ENCODE data around the gene LRRC75A.
"Not testable (repeated sequence)": the region's sequence is repeated elsewhere in the genome, so short reads cannot be mapped to it uniquely, and the experiment has no call there.

LRRC75A gene

DNA sequence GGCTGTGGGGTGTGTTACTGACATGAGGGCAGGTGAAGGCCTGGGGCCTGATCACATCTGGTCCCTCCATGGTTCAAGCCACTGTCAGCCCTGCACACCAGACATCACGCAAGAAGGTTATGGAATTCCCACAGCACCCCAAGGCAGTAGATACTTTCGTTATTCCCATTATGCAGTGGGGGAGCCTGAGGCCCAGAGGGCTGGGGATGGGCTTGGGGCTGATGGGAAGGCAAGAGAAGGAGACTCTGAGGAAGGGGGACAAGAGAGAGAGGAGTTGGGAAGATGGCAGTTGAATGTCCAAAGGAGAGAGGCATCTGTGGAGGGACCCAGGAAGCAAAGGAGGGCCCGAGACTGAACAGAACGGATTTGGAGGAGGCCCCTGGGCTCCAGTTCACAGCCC, 42.0 kb downstream of the LRRC75A start:
- no peak for DNase-seq (ENCODE audit: low read depth in 2 of 2)

DNA sequence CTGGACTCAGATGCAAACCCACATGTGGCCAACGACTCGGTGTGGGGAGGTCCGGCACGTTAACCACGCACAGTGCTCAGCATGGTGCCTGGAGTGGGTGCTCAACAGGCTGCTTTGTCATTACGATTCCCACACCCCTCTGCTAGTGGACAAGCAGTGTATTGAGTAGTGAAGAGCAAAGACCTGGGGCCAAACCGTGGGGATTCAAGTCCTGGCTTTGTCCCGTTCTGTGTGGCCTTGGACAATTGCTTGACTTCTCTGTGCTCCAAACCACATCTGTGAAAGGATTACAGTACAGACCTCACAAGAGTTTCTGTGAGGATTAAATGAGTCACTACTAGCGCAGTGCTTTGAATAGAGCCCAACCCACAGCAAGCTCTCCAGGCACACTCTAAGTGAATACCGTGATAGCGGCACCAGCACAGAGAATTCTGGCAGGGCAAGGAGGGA, 42.8 kb downstream of the LRRC75A start:
- DNase-seq (ENCODE audit: low read depth in 2 of 2): no peak

DNA sequence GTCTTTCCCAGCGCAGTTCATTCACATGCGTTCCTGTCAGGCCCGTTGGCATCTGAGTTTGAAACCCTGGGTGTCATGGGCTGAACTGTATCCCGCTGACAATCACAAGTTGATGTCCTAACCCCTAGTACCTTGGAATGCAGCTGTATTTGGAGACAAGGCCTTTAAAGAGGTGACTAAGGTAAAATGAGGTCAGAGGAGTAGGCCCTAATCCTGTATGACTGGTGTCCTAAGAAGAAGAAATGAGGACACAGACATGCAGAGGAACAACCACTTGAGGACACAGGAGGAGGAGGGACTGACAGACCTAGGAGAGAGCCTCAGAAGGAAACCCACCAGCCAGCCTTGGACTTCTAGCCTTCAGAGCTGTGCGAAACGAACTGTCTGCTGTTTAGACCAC, 43.5 kb downstream of the LRRC75A start:
- no peak for DNase-seq (ENCODE audit: low read depth in 2 of 2)

DNA sequence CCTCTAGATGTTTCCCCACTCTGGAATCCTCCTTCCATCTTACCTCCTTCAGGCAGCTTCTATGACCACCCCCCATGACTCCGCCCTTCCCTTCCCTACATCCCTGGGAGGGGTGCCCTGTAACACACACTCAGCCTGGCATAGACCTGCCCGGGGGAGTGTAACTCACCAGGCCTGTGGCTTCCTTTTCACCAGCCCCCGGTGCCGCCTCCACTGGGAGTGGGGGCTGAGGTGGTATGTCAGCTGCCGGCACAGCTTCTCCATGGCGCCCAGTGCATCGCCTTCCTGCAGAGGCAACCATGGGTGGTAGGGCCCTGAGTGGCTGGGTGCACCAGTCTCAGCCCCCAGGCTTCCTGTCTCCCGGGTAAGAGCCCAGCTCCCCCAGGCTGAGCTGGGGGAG, 44.3 kb downstream of the LRRC75A start:
- DNase-seq (ENCODE audit: low read depth in 2 of 2): no peak

DNA sequence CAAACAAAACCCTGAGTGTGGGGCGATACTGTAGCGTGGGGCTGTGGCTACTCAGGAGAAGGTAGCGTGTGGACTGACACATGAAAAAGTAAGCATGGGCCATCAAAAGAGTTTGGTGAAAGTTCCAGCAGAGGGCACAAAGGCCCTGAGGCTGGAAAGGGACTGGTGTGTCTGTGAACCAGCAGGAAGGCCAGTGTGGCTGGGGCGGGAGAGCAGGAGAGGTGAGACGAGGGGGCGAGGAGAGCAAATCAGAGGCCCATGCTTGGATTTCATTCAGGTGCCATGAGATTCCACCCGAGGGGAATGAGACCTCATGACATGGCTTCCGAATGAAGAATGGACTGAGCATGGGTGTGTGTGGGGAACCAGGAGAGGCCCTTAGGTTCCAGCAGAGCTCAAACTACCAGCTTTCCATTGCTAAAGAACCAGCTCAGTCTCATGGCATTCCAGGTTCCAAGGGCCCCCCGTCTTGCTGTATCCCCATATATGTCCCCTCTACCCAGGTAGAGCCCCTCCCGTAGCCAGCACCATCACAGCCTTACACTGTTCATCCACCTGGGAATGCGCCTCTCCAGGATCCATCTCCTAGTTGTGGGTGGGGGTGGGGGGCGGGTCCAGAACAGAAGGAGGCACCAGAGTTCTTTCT, 45.5 kb downstream of the LRRC75A start:
- no peak for DNase-seq (ENCODE audit: low read depth in 2 of 2)

DNA sequence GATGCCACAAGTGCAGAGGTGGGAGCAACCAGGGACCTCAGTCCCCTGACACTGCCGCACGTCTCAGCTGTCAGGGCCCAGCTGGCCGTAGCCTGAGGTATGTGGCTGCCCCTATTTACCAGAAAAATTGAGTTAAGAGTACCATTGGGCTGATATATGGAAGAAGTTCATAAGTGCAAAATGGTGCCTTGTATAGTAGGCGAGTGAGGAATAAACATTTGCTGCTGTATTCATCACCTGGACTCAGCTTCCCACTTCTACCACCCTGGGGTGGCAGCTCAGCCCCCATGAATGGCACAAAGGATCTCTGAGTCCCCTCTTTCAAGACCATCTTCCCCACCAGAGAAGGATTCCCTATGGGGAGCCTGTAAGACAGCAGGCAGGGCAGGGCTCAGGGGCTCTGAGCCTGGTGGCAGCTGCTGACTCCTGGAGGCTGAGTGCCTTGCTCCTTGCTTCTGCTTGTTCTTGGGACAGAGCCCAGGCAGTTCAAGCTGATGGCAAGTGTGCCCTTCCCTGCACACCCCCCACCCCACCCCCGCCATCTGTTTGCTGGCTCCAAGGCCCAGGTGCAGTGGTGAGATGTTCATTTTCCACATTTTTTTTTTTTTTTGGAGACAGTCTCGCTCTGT, 47.6 kb downstream of the LRRC75A start:
- no peak for DNase-seq (ENCODE audit: low read depth in 2 of 2)

DNA sequence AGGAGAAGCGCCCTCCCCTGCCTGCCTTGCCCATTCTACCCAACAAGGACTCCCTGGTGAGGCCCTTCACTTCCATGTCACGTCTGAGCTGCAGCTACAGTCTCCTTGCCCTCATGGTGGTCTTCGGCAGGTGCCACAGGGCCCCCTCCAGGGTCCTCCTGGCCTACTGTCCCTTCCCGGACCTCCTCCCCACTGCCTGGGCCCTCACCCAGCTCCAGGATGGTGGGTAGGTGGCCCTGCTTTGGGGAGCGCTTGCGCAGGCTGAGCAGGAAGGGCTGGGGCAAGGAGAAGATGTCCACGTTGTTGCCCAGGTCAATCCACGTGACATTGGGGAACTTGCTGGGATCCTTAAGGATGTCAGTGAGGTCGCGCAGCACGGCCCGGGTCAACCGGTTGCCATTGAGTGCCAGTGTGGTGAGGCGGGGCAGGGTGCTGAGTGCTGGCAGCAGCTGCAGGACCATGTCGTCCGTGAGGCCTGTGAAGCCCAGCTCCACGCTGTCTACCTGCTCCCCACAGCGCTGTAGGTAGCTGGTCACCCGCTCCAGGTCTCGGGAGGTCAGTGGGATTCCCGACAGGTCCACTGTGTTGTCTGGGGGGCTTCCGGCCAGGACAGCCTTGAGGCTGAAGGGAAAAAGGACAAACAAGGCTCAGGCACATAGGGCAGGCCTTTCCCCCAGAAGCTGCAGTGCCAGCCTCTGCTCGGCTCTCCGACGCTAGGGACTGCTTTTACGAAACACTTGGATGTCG, 48.3 kb downstream of the LRRC75A start:
- DNase-seq (ENCODE audit: low read depth in 2 of 2): no peak

DNA sequence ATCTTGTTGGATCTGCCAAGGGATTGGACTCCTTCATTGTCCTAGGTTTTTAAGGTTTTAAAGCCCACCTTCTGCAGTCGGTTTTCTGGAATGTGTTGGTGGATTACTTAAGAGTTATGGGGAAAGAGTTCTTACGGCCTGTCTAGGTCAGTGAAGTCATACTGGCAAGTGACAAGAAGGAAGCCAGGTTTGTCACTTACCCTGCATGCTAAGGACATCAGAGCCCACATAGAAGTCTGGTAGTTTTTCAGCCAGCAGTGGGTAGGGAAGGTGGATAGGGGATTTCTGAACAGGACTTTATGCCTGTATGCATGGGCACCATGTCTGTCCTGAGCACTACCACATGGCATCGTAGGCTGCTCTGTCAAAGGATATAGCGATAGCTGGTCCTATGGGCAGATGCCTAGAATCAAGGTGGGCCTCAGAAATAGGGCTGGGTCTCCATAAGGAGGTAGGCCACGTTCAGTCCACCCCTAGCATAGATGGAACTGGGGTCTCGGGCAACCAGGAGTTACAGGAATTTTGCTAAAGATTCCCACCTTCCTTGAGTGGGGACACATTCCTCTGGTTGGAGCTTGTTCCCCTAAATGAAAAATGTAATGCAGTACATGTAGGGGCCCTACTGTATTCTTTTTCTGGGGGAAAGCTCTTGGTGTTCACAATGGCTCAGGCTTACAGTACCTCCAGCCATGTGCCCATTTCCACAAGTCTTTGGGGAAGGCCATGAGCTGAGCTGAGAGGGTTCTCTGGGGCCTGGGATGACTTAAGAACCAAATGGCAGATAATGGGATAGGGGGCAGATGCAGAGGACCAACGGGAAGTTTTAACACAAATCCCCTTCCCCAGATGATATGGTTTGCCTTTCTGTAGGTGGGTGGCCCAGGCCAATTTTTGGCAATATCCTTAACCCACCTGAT, 49.1 kb downstream of the LRRC75A start:
- no peak for DNase-seq (ENCODE audit: low read depth in 2 of 2)

DNA sequence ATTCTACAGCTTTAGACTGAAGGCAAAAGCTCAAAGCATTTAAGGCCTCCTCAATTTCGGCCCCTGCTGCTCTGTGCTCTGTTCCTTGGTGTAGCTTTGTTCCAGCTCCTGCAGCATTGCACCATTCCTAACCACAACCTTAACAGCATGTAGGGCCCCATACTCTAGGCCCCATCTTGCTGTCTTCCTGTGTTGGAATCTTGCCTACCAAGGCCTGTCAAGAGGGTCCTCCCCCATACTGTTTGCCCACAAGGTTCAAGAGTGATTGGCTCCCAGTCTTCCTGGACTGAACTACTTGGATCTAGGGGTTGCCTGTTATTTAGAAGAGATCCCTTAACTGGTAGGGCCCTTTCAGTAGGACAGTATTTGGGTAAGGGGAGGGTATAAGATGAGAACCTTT, 49.9 kb downstream of the LRRC75A start:
- no peak for DNase-seq (ENCODE audit: low read depth in 2 of 2)

DNA sequence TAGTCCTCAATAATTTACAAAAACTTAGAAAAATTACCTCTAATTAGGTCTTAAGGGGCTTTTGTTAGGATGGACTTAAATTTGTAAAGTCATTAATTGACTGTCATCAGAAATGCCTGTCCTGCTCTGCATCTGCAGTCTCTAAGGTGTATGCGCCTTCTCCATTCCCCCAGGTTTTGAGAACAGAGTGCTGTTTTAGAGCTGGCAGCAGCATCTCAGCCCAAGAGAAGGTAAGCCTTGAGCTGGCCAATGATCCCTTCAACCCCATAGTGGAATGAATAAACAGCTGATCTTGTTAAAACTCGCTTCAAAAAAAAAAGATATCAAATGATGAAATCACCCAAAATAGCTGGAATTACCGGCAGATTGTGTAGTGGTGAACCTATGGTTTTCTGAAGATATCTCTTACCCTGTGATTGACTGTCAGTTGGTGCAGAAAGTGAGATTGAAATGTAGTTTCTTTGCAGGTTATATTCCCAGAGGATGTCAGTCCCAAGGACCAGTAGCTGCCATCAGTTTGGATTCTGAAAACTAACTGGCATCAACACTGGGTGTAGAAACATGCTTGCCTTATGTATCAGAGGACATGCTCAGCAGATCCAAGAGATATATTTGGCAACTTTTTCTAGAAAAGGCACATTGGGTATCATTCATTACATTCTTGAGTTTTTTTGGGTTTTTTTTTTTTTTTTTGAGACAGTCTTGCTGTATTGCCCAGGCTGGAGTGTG, 50.9 kb downstream of the LRRC75A start:
- no peak for DNase-seq (ENCODE audit: low read depth in 2 of 2)

DNA sequence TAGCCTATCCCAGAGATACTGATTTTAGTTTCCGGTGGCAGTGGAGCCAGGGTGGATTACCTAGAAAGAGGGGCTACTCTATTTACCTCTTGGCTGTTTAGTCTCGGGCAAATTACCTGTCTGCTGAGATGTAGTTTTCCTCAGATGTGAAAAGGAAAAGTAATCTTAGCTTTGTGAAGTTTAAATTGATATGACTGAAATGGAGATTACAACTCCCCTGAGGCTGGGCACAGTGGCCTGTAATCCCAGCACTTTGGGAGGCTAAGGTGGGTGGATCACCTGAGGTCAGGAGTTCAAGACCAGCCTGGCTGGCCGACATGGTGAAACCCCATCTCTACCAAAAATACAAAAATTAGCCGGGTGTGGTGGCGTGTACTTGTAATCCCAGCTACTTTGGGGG, 51.6 kb downstream of the LRRC75A start:
- not testable (repeated sequence) for DNase-seq (ENCODE audit: low read depth in 2 of 2)

DNA sequence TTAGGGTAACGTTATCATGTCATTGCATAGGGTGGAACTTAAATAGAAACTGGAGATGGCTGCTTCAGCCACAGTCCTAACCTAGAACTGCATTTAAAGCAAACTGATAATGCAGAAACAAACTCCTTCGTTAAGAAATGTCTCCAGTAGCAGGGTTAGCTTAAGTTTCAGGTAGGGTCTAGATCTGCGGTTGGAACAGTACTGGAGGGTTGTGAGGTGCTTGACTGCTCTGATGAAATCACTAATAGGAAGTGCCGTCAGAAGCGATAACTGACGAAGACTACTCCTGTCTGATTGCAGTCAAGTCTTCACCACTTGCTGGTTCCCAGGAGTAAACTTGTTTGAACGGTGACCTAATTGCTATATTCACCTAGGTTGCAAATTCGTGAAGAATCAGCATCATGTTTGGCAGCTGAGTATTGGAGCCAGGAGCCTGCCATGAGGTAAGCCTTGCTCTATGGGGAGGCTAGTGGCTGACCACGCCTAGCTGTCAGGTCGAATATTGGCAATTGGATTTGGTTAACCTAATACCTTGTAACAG, 52.1 kb downstream of the LRRC75A start:
- DNase-seq (ENCODE audit: low read depth in 2 of 2): no peak

DNA sequence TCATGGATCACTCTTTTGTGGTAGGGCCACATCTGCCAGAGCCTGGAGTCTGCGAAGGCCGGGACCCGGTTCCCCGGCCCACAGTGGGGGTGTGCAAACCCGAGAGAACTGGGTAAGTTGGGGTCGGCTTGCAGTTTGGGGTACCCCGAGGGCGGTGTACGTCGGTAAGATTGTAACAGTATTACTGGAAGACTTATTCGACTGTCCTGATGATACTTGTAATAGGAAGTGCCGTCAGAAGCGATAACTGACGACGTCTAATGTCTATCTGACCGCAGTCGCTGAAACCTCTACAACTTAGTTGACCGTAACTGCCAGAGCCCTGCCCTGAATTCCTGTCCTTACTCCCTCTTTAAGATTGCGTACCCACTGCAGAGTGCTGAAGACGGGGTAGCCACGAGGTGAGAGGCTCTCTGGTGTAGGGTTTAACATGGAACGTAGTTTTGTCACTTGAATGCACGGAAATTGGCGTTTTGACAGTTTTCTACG, 52.6 kb downstream of the LRRC75A start:
- no peak for DNase-seq (ENCODE audit: low read depth in 2 of 2)

DNA sequence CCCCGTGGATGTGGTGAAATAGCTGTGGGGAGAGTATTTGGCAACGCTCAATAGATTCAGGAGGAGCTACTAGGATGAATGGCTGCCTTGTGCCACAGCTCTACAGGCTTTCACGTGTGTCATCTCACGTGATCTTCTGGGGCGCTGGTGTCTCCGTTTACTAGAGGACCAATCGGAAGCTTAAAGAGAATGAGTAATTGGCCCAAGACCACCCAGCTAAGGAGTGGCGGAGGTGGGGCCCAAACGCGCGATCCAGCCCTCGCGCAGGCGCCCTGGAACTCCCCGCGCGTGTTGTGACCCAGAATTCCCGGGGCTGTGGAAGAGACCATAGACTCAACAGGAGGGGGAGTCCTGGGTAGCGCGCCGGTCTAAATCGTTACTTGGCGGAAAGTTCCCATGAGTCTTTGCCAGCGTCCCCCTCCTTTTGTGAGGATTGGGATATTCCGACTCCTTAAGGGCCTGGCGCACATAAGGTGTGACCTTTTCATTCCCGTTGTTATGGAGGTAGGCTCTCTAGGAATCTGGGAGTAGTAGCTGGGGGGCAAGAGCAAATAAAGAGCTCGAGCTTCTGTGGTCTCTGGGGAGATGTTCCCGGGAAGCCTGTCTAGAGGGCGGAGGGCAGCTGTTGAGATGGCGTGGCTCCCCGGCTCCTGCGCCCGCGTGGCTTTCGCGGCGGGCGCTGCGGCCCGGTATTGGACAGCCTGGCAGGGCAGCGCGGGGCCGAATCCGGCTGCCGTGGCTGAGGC, 53.3 kb downstream of the LRRC75A start:
- DNase-seq (ENCODE audit: low read depth in 2 of 2): peak; percentile 92 to 94

DNA sequence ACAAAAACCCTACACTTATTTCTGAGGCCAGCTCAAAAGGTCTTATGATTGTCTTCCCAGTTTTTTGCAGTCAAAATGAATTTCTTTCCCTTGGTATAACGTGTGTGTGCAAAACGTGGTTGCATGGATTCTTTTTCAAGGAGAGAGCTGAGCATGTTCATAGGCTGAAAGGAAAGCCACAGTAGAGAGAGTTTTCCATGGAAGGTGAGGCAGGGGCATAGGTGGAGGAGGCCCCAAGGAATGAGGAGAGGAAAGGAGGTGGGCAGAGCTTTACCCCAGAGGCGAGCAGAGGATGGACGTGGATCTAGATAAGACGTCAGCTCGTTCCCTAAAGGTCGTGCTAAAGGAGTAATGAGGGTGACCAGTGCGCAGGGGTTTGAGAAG, 53.8 kb downstream of the LRRC75A start:
- no peak for DNase-seq (ENCODE audit: low read depth in 2 of 2)

DNA sequence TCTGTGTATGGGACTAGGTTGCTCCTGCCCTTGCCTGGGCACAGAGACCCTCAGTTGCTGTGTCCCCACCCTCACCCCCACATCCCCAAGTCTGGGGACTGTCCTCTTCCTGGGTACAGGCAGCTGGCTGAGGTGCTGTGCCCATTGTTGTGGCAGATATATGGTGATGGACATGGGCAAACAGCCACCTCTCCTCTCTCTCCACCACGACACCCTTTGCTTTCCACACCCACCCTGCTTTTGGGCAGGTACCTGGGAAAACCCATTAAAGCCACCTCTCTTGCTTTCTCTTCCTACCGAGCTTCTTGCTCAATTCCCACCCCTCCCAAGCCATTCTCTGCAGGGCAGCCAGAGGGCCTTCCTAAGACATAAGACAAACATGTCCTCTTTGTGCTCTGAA, 54.9 kb downstream of the LRRC75A start:
- DNase-seq (ENCODE audit: low read depth in 2 of 2): no peak

DNA sequence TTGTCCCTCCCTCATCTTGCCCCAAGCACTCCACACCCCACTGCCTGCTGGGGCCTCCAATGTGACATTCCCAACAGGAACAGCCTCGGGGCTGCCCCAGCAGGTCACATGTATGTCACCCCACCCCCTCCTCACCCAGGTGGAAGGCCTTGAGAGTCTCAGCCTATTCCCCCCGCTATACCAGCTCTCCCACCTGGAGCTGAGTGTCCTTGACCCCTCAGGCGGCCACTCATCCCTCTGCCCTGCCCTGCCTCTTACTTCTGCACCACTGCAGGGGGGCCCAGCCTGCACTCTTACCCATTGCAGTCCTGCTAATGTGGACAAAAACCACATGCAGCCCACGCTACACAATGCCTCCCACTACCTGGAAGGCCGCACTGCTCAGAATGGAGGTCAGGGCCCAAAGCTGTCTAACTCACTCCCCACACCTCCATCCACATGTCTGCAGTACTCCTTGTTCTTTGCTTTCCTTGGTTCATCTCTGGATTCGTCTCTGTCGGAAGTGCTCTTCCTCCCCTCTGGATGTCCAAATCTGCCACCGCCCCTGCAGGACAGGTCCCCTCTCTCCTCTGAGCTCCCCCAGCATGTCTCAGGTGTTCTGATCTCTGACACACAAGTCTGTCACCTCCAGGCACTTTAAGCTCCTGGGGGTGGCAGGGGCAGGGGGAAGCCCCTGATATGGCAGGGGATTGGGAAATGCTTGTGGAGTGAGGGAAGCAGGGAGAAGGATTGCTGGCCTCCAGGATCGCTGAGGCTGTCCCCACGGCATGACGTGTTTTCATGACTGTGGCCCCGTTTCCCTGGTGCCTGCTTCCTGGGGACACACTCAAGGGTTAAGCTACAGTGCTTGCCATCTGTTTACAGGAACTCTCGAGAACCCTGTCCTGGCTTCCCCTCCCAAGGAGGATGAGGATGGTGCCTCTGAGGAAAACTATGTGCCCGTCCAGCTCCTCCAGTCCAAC, 55.8 kb downstream of the LRRC75A start:
- no peak for DNase-seq (ENCODE audit: low read depth in 2 of 2)

DNA sequence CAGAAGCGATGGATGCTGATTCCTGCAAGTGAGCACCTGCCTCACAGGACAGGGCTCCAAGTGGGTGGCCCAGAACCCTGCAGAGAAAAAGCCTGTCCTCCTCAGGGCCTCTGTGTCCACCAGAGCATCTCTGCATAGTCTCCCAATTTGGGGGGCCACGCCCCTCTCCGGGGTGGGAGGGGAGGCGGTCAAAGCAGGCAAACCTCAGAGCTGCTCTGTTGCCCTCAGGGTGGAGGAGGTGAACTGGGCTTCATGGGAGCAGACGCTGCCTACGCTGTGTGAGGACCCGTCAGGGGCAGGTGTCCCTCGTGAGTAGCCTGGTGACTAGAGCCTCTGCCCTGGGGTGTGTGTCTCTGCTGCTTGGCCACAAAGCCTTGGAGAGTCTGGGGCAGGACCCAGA, 57.3 kb downstream of the LRRC75A start:
- DNase-seq (ENCODE audit: low read depth in 2 of 2): no peak

DNA sequence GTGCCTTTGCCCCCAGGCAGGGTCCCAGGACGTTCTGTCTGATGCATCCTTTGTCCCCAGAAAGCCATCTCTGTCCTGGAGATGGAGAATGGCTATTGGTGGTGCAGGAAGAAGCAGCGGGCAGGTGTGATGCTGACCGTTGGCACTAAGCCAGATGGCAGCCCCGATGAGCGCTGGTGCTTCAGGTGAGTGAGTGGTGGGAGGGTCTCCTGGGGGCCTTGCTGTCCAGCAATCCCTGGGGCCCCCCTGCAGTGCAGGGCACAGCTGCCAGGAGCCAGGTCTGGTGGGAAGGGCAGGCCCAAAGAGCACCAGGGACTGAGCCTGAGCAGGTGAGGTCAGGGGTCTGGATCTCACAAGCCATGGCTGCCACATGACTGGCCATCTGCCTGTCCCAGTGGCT, 58.5 kb downstream of the LRRC75A start:
- no peak for DNase-seq (ENCODE audit: low read depth in 2 of 2)

All from stimulated activated CD4-positive, alpha-beta T cell treated with anti-CD3 and anti-CD28 coated beads, Interleukin-12 subunit alpha, Interleukin-12 subunit beta, amount 100 ng/mL, for 24 hours (primary cell).